WTC11 (cell line): ENCODE data around the gene MIP. TPM values are rescaled to one million over a fixed set of nuclear protein-coding genes. Genes with fewer than 3 reads are reported as not detected.

Experiments used
- ATAC-seq: fragments of 200-7000 bp; cut with Tn5 transposase; 2 replicates; pipeline ENCODE4 v1.10.0; 2021; ENCODE audit warnings: mild to moderate bottlenecking, moderate library complexity
- CTCF ChIA-PET: fragments of 300-600 bp; sonication (Branson Sonifier 250); formaldehyde crosslinking; loops from one replicate; lab custom pipeline; 2021; ENCODE audit warnings: antibody characterized with exemption; lab: Charles Lee
- POLR2A ChIA-PET: fragments of 350-600 bp; sonication (Branson Sonifier 250); formaldehyde crosslinking; loops from one replicate; lab custom pipeline; 2021; ENCODE audit warnings: antibody characterized with exemption; lab: Charles Lee
- DNase-seq: peaks from one replicate; pipeline ENCODE4 v3.0.0; 2021; ENCODE audit warnings: low spot score
- H3K27ac Mint-ChIP-seq: 2 replicates; pipeline ENCODE4 v1.8.0; 2021; ENCODE audit warnings: mixed read lengths
- H3K27me3 Mint-ChIP-seq: 2 replicates; pipeline ENCODE4 v1.8.0; 2021; ENCODE audit warnings: low read depth, mild to moderate bottlenecking, moderate library complexity, mixed read lengths
- H3K36me3 Mint-ChIP-seq: 2 replicates; pipeline ENCODE4 v1.8.0; 2021; ENCODE audit warnings: mixed read lengths
- H3K4me1 Mint-ChIP-seq: 2 replicates; pipeline ENCODE4 v1.8.0; 2022; ENCODE audit warnings: mixed read lengths
- H3K4me3 Mint-ChIP-seq: 2 replicates; pipeline ENCODE4 v1.8.0; 2021; ENCODE audit warnings: mild to moderate bottlenecking, moderate library complexity, mixed read lengths
- H3K9me3 Mint-ChIP-seq: 2 replicates; pipeline ENCODE4 v1.8.0; 2021; ENCODE audit warnings: mixed read lengths
- ATF3 ChIP-seq: sonication (generic); formaldehyde crosslinking; conservative IDR thresholded peaks from 2 replicates; pipeline ENCODE4 v1.8.1; 2022; ENCODE audit warnings: mild to moderate bottlenecking, missing genetic modification reagents
- CDX4 ChIP-seq: fragments of 250-450 bp; sonication (Bioruptor Pico); IDR thresholded peaks from 2 replicates; pipeline ENCODE4 v1.9.0; 2021; ENCODE audit warnings: moderate library complexity, mild to moderate bottlenecking, inconsistent platforms, borderline replicate concordance
- FOXJ3 ChIP-seq: sonication (generic); formaldehyde crosslinking; IDR thresholded peaks from 2 replicates; pipeline ENCODE4 v1.9.0; 2021; ENCODE audit warnings: missing genetic modification reagents, mild to moderate bottlenecking, borderline replicate concordance
- IRF2 ChIP-seq: sonication (generic); formaldehyde crosslinking; IDR thresholded peaks from 2 replicates; pipeline ENCODE4 v1.8.0; 2022; ENCODE audit warnings: low read depth, missing genetic modification reagents, borderline replicate concordance
- JAZF1 ChIP-seq: fragments of 250-450 bp; sonication (Bioruptor Pico); IDR thresholded peaks from 2 replicates; pipeline ENCODE4 v1.9.0; 2021; ENCODE audit warnings: moderate library complexity, mild to moderate bottlenecking, inconsistent platforms
- MXD4 ChIP-seq: fragments of 250-450 bp; sonication (Bioruptor Pico); IDR thresholded peaks from 2 replicates; pipeline ENCODE4 v1.8.0; 2021; ENCODE audit warnings: mild to moderate bottlenecking, moderate library complexity, borderline replicate concordance
- MYBL2 ChIP-seq: sonication (generic); formaldehyde crosslinking; IDR thresholded peaks from 2 replicates; pipeline ENCODE4 v1.8.1; 2023; ENCODE audit warnings: mild to moderate bottlenecking, moderate library complexity, missing genetic modification reagents
- NFATC4 ChIP-seq: fragments of 250-450 bp; sonication (Bioruptor Pico); IDR thresholded peaks from 2 replicates; pipeline ENCODE4 v1.9.0; 2021; ENCODE audit warnings: mild to moderate bottlenecking
- NR1H2 ChIP-seq: sonication (generic); formaldehyde crosslinking; IDR thresholded peaks from 2 replicates; pipeline ENCODE4 v1.9.0; 2021; ENCODE audit warnings: mild to moderate bottlenecking, moderate library complexity, missing genetic modification reagents
- PREB ChIP-seq: sonication (generic); formaldehyde crosslinking; IDR thresholded peaks from 2 replicates; pipeline ENCODE4 v1.8.1; 2022; ENCODE audit warnings: mild to moderate bottlenecking, missing genetic modification reagents, moderate library complexity, borderline replicate concordance
- RELA ChIP-seq: sonication (generic); formaldehyde crosslinking; IDR thresholded peaks from 2 replicates; pipeline ENCODE4 v1.8.1; 2022; ENCODE audit warnings: missing genetic modification reagents, mild to moderate bottlenecking, borderline replicate concordance
- USF1 ChIP-seq: sonication (generic); formaldehyde crosslinking; IDR thresholded peaks from 2 replicates; pipeline ENCODE4 v1.8.0; 2022; ENCODE audit warnings: mild to moderate bottlenecking, missing genetic modification reagents
- ZMAT4 ChIP-seq: fragments of 250-450 bp; sonication (Bioruptor Pico); IDR thresholded peaks from 2 replicates; pipeline ENCODE4 v1.9.0; 2021; ENCODE audit warnings: mild to moderate bottlenecking
- ZNF416 ChIP-seq: fragments of 250-450 bp; sonication (Bioruptor Pico); IDR thresholded peaks from 2 replicates; pipeline ENCODE4 v1.9.0; 2021; ENCODE audit warnings: mild to moderate bottlenecking, inconsistent platforms
- ZNF532 ChIP-seq: fragments of 250-450 bp; sonication (Bioruptor Pico); IDR thresholded peaks from 2 replicates; pipeline ENCODE4 v1.9.0; 2021; ENCODE audit warnings: mild to moderate bottlenecking, borderline replicate concordance
- ZNF671 ChIP-seq: fragments of 250-450 bp; sonication (Bioruptor Pico); IDR thresholded peaks from 2 replicates; pipeline ENCODE4 v1.8.0; 2021; ENCODE audit warnings: mild to moderate bottlenecking
- ZSCAN18 ChIP-seq: fragments of 250-450 bp; sonication (Bioruptor Pico); IDR thresholded peaks from 2 replicates; pipeline ENCODE4 v2.1.2; 2022; ENCODE audit warnings: mild to moderate bottlenecking, moderate library complexity
- total RNA-seq: library from RNA; stranded (reverse); gene quantifications from 3 replicates; pipeline ENCODE4 v1.2.3, GENCODE V29; 2021

Gene MIP
- total RNA-seq, 1 experiment from 2014 or later = not detected

GRCh38 chr12:56486694-56487093 is 32.2 kb upstream of the MIP start (continued):
- TF ChIP-seq NR1H2 (CRISPR knock-in tag) (no peak), FOXJ3 (CRISPR knock-in tag) (no peak), ATF3 (CRISPR knock-in tag) (no peak), ZNF671 (no peak), NFATC4 (CRISPR knock-in tag) (no peak), JAZF1 (CRISPR knock-in tag) (no peak), ZNF532 (CRISPR knock-in tag) (no peak), MYBL2 (no peak), ZNF416 (no peak)

- ChIA-PET POLR2A (no interaction called here), CTCF (no interaction called here)
- H3K27ac Mint-ChIP-seq = no peak overlapping the region
- H3K27me3 Mint-ChIP-seq = peaks cover 41% of the 10 kb centered on the region
- no peaks in the 10 kb centered on the region; the same call in 1 of the 2 replicates for H3K36me3 Mint-ChIP-seq
- DNase-seq (no peak), ATAC-seq (no peak)
- peaks cover 11% of the 10 kb centered on the region for H3K9me3 Mint-ChIP-seq
- H3K4me1 Mint-ChIP-seq = peaks cover 16% of the 10 kb centered on the region
- H3K4me3 Mint-ChIP-seq = no peak overlapping the region
- TF ChIP-seq ZSCAN18 (CRISPR knock-in tag) (no peak), MXD4 (no peak), CDX4 (CRISPR knock-in tag) (no peak), RELA (CRISPR knock-in tag) (no peak), ZMAT4 (CRISPR knock-in tag) (no peak), USF1 (no peak), PREB (no peak), IRF2 (CRISPR knock-in tag) (no peak)
- TF ChIP-seq, all 79 proteins: peak for 0
Observed at GRCh38 chr12:56484566-56484965, 30.1 kb upstream of the MIP start.
